ENCODE data around the gene C1QTNF1. TPM values are rescaled to one million over a fixed set of nuclear protein-coding genes. Genes with fewer than 3 reads are reported as not detected.
"Not testable (repeated sequence)": the region's sequence is repeated elsewhere in the genome, so short reads cannot be mapped to it uniquely, and the experiment has no call there.

C1QTNF1 gene
- total and polyA plus RNA-seq, 9 of the 15 experiments (the other 6 are each of a cell fraction or from before 2014, with no cell fraction given): 0.09 TPM; not detected in 8

GRCh38 chr17:79074121-79074648 lies 50.2 kb downstream of the C1QTNF1 start:
- H3K27ac ChIP-seq (ENCODE audit: extremely low read depth, low read depth, low read length); intact Hi-C loops (cut with micrococcal nuclease); H3K9me1 ChIP-seq (ENCODE audit: control insufficient read depth, insufficient read depth, low read length); H4K20me1 ChIP-seq (replicated peaks; ENCODE audit: control insufficient read depth, insufficient read depth, low read length); H3K9me3 ChIP-seq (replicated peaks; ENCODE audit: control insufficient read depth, insufficient read depth, low read depth, low read length); DNase-seq (ENCODE audit: extremely low read depth in 1 of 4, low spot score in 3 of 4); BruUV-seq (replicated peaks); FAIRE-seq; H3K9ac ChIP-seq (ENCODE audit: insufficient read depth in 1 of 2, low read depth in 2 of 2, low read length in 2 of 2); ATAC-seq; TF ChIP-seq JUND (IDR thresholded peaks at IDR 0.05; ENCODE audit: borderline replicate concordance, low read depth, low read length); ATF3 (CRISPR knock-in tag; conservative IDR thresholded peaks at IDR 0.05); CEBPG (CRISPR knock-in tag; IDR thresholded peaks at IDR 0.05): not testable (repeated sequence)
- peaks cover 8 to 14% of the 10 kb centered on the region in 2 experiments; a peak in 4 of 5 replicates for H3K4me1 ChIP-seq (replicated peaks in 1 of 2; ENCODE audit: control insufficient read depth in 2 of 2, insufficient read depth in 2 of 2, low read length in 2 of 2)
- in situ Hi-C loops (cut with MboI): loop anchor here (25.0 kb wide), 1 partner anchor 313 kb away; no protein-coding TSS in a partner anchor
- H3K36me3 ChIP-seq (ENCODE audit: control insufficient read depth, insufficient read depth, low read length): peaks cover 17% of the 10 kb centered on the region; the same call in 1 of the 3 replicates
- CTCF ChIA-PET (ENCODE audit: low intra/inter-chr PET ratio): interaction anchor here (0.7 kb wide), 1 partner anchor 1602 kb away, joined by 4 read pairs; no protein-coding TSS in a partner anchor
- H2AFZ ChIP-seq (ENCODE audit: low read depth, low read length): peak overlapping the region; percentile 90
- TF ChIP-seq PRDM10 (IDR thresholded peaks at IDR 0.05; ENCODE audit: partially characterized antibody): peak; percentile 55
- 0 out of 3 replicates have a peak, but pooled peaks have one; percentile 2 for TF ChIP-seq JUND (tag; IDR thresholded peaks at IDR 0.05; ENCODE audit: borderline replicate concordance, low read depth, low read length)
- TF ChIP-seq ATF3 (IDR thresholded peaks at IDR 0.05): 0 out of 2 replicates have a peak, but pooled peaks have one; percentile 20
- TF ChIP-seq CEBPG (tag; conservative IDR thresholded peaks at IDR 0.05 in 1 of 2, IDR thresholded peaks at IDR 0.05 in 1 of 2): peak; percentile 88 to 89
- TF ChIP-seq ARNT (IDR thresholded peaks at IDR 0.05): 0 out of 4 replicates have a peak, but pooled peaks of 1 of the 2 experiments have one; percentile 51
- 0 out of 2 replicates have a peak, but pooled peaks have one; percentile 32 for TF ChIP-seq DPF2 (IDR thresholded peaks at IDR 0.05)
- peak; percentile 78 for TF ChIP-seq CEBPB (tag; IDR thresholded peaks at IDR 0.05)
- POLR2A ChIA-PET: interaction anchor here (0.6 to 0.8 kb wide), 6 partner anchors 10 to 87 kb away, joined by 3 to 5 read pairs (median 3); no protein-coding TSS in a partner anchor
- H3K4me3 ChIP-seq: peak overlapping the region; percentile 83
- peaks cover 11% of the 10 kb centered on the region; the same call in 2 of the 3 replicates for H3K79me2 ChIP-seq (ENCODE audit: control insufficient read depth, insufficient read depth, low read length)
- H3K4me2 ChIP-seq (ENCODE audit: insufficient read depth, low read length): peak overlapping the region; percentile 51
- H3K27me3 ChIP-seq (ENCODE audit: control insufficient read depth in 2 of 2, insufficient read depth in 2 of 2, low read length in 2 of 2): peaks cover 10 to 11% of the 10 kb centered on the region in 2 experiments; a peak in 4 of 5 replicates
- 32% methylated on average over 20 of the region's 22 CpGs for WGBS (ENCODE audit: insufficient coverage, low coverage, missing lambda C conversion rate)

Measured in K562 (cell line).